Measurements from ENCODE around the gene TTC21A.

Gene TTC21A

GRCh38 chr3:39178553-39178952 lies 71.1 kb downstream of the TTC21A start:
- peak; percentile 14 for DNase-seq (ENCODE audit: low spot score)
- TF ChIP-seq, protein P1, sequence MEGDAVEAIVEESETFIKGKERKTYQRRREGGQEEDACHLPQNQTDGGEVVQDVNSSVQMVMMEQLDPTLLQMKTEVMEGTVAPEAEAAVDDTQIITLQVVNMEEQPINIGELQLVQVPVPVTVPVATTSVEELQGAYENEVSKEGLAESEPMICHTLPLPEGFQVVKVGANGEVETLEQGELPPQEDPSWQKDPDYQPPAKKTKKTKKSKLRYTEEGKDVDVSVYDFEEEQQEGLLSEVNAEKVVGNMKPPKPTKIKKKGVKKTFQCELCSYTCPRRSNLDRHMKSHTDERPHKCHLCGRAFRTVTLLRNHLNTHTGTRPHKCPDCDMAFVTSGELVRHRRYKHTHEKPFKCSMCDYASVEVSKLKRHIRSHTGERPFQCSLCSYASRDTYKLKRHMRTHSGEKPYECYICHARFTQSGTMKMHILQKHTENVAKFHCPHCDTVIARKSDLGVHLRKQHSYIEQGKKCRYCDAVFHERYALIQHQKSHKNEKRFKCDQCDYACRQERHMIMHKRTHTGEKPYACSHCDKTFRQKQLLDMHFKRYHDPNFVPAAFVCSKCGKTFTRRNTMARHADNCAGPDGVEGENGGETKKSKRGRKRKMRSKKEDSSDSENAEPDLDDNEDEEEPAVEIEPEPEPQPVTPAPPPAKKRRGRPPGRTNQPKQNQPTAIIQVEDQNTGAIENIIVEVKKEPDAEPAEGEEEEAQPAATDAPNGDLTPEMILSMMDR (IDR thresholded peaks at IDR 0.05; ENCODE audit: extremely low read depth, missing control alignments), result no peak

DNA sequence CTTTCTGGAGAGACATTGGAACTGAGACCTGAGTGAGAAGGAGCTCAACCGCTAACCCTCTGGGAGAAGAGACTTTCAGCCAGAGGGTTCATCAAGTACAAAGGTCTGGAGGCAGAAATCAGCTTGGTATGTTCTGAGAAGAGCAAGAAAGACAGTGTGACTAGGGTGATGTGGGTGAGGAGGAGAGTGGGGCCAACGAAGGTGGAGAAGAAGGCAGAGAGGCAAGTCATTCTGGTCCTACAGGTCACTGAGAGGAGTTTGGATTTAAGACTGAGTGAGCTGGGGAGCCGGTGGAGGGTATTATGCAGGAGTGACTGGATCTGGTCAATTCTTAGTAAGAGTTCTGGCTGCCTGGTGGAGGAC lies 72.7 kb downstream of the TTC21A start:
- TF ChIP-seq, protein P1 (IDR thresholded peaks at IDR 0.05; ENCODE audit: extremely low read depth, missing control alignments), result no peak
- DNase-seq (ENCODE audit: low spot score), result peak; percentile 43

DNA sequence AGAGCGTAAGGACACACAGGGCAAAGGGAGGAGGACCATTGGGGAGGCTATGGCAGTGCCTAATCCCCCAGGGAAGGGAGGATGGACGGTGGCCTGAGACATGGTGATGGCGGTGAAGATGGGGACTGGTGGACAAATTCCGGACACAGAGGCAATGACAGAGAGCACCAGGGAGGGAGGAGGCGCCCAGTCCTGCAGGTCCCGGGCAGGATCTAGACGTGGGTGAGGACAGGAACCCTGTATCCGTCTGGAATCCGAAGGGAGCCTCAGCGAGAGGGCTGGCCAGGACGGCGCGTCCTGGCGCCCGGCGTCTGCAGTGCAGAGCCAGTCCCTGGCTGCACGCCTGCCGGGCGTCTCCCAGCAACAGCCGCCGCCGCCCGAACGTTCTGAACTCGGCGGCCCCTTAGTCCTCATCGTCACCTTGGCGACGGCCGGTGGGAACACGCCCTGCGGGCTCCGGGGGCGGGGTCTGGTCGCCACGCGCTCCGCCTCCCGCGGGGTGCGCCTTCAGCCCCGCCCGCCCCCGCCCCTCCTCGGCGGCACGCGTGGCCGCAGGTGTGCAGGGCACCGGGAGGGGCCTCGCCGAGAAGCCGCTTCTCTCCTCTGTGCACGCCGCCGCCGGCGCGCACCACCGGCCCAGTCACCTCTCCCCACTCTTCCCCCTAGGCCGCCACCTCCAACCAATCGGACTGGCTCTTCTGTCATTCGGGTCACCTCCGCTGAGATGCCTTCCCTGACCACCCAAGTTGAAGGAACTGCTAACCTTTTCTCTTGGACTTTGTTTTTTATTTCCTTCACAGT lies 73.3 kb downstream of the TTC21A start:
- TF ChIP-seq, protein P1 (IDR thresholded peaks at IDR 0.05; ENCODE audit: extremely low read depth, missing control alignments), result no peak
- peak; percentile 97 for DNase-seq (ENCODE audit: low spot score)

GRCh38 chr3:39181408-39182335 lies 74.2 kb downstream of the TTC21A start:
- TF ChIP-seq, protein P1 (IDR thresholded peaks at IDR 0.05; ENCODE audit: extremely low read depth, missing control alignments), result no peak

DNA sequence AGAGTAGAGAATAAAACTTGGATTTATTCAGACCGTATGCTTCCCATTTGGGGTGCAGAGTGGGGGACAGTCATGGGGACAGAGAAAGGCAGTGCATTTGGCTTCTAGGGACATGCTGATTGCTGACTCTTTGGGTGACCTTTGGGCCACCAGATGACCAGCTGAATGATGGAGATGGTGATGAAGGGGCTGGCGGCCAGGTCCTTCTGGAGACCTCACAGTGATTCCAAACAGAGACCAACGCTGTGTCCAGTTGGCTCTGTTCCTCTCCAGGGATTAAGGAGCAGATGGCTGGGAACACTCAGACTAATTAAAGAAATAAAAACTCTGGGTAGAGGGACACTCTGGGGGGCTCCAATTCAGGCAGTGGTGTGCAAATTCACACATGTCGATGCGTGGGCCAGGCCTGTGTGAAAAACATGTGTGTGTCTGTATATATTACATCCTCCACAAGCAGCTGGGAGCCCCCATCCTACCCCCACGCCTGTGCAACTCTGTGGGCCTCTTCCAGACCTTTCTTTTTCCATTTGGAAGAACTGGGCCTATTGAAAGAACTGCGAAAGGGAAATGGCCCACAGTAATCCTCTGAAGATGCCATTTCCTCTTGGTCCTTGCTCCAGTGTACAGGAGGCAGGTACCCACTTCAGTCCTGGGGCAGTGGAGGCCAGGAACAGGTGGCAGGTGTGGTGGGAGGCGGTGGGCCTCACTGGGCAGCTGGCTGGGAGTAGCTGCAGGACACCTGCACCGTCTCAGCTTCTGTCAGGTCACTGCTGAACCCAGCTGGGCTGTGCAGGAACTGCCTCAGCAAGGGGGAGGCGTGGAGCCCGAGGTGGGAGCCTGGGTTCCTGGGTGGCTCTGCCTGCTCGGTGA lies 76.0 kb downstream of the TTC21A start:
- DNase-seq (ENCODE audit: low spot score), result no peak
- TF ChIP-seq, protein P1 (IDR thresholded peaks at IDR 0.05; ENCODE audit: extremely low read depth, missing control alignments), result no peak

More at GRCh38 chr3:39181408-39182335, 74.2 kb downstream of the TTC21A start:
- DNase-seq (ENCODE audit: low spot score), result peak; percentile 15

GRCh38 chr3:39184081-39184967 lies 76.8 kb downstream of the TTC21A start:
- TF ChIP-seq, protein P1 (IDR thresholded peaks at IDR 0.05; ENCODE audit: extremely low read depth, missing control alignments), result no peak
- DNase-seq (ENCODE audit: low spot score), result peak; percentile 7

Measured in GM20000 (cell line).